Lung (tissue), 12 donors: ENCODE results near the gene MTARC2. TPM values are rescaled to one million over a fixed set of nuclear protein-coding genes. Genes with fewer than 3 reads are reported as not detected.

ENCODE experiments used
- ATAC-seq: fragments of 200-7000 bp; cut with Tn5 transposase; one replicate; pipeline ENCODE4 v1.9.1; 2020; ENCODE audit warnings: moderate number of reproducible peaks; ENCODE audit not compliant: insufficient read depth, low FRiP score
- DNase-seq, 3 donors: peaks; one replicate each; pipeline ENCODE4 v3.0.0-alpha.2; 2013 to 2017
- H3K27ac ChIP-seq, 2 donors: one replicate each; pipeline ENCODE4 v1.5.1; 2013; ENCODE audit warnings: mild to moderate bottlenecking in 2 of 2, moderate library complexity in 2 of 2, control low read depth in 1 of 2, inconsistent platforms in 1 of 2, low read depth in 1 of 2, low read length in 1 of 2
- H3K27me3 ChIP-seq, 3 donors: one replicate each; pipeline ENCODE4 v1.5.1; 2013; ENCODE audit warnings: low read length in 2 of 3; ENCODE audit not compliant: control insufficient read depth in 3 of 3, insufficient read depth in 3 of 3
- H3K36me3 ChIP-seq, 4 donors: one replicate each; pipeline ENCODE4 v1.5.1; 2013; ENCODE audit warnings: low read length in 4 of 4, mild to moderate bottlenecking in 1 of 4, moderate library complexity in 1 of 4; ENCODE audit not compliant: control insufficient read depth in 4 of 4, insufficient read depth in 4 of 4
- H3K4me1 ChIP-seq, 5 donors: one replicate each; pipeline ENCODE4 v1.5.1; 2013; ENCODE audit warnings: low read length in 5 of 5, mild to moderate bottlenecking in 2 of 5, moderate library complexity in 1 of 5; ENCODE audit not compliant: control insufficient read depth in 5 of 5, insufficient read depth in 5 of 5
- H3K4me3 ChIP-seq: one replicate; pipeline ENCODE4 v1.5.1; 2013; ENCODE audit warnings: mild to moderate bottlenecking, control low read depth, moderate library complexity
- H3K9ac ChIP-seq, 2 donors: one replicate each; pipeline ENCODE4 v1.5.1; 2013; ENCODE audit warnings: low read length in 2 of 2, control low read depth in 1 of 2; ENCODE audit not compliant: insufficient read depth in 1 of 2
- H3K9me3 ChIP-seq, 4 donors: one replicate each; pipeline ENCODE4 v1.5.1; 2013; ENCODE audit warnings: low read length in 3 of 4, mild to moderate bottlenecking in 1 of 4, moderate library complexity in 1 of 4; ENCODE audit not compliant: control insufficient read depth in 4 of 4, insufficient read depth in 3 of 4
- CTCF ChIP-seq: IDR thresholded peaks from 2 replicates; pipeline ENCODE4 v1.5.1; 2012; ENCODE audit warnings: mild to moderate bottlenecking; ENCODE audit errors: control extremely low read depth, extremely low read depth
- WGBS, 2 donors: extraction: QIAGEN DNeasy Blood & Tissue Kit; methylation state at CpG; one replicate each; pipeline ENCODE4 v1.1.7; 2013; 5-methylcytosine and 5-hydroxymethylcytosine counted together
- polyA plus RNA-seq, 2 donors: library from polyadenylated mRNA; stranded (reverse); fragments of 200-250 nt; gene quantifications; one replicate each; pipeline ENCODE4 v1.2.1, GENCODE V29; 2013
- total RNA-seq, 2 donors: library from RNA; depleted of rRNA in 1 of 2; stranded (reverse); fragments of >200 nt in 1 of 2; gene quantifications; one replicate each; pipeline ENCODE4 v1.2.1, GENCODE V29; 2014 to 2021
- donor health status: control.
- donor health status: control.
- donor health status: Bipolar disorder and iron deficiency.
- donor health status: healthy.
- donor health status: DM: yes; HTN: yes; CAD: no.

MTARC2 gene
- total and polyA plus RNA-seq, 4 donors: 21.4 to 49.9 (median 39.5) TPM

GRCh38 chr1:220803401-220804201, 55.5 kb downstream of the MTARC2 start:
- Histone ChIP-seq H3K27me3 (no peaks in the 10 kb centered on the region), H3K4me3 (no peak overlapping the region), H3K9ac (no peak overlapping the region), H3K36me3 (peaks cover 0 to 9% (median 4%) of the 10 kb centered on the region in 4 donors), H3K4me1 (no peaks in the 10 kb centered on the region), H3K9me3 (no peaks in the 10 kb centered on the region), H3K27ac (no peak overlapping the region)
- WGBS, 2 donors: 76 to 81% methylated on average over 10 of the region's 10 CpGs
- no peak for ATAC-seq
- peak; percentile 39 to 69 (median 68) for DNase-seq
- TF ChIP-seq CTCF: peak; percentile 51

GRCh38 chr1:220804202-220804586, 56.1 kb downstream of the MTARC2 start:
- Histone ChIP-seq H3K9ac (no peak overlapping the region), H3K36me3 (peaks cover 0 to 8% (median 4%) of the 10 kb centered on the region in 4 donors), H3K4me1 (no peaks in the 10 kb centered on the region), H3K4me3 (no peak overlapping the region), H3K9me3 (no peaks in the 10 kb centered on the region), H3K27me3 (no peaks in the 10 kb centered on the region), H3K27ac (no peak overlapping the region)
- ATAC-seq (no peak), DNase-seq (peak in 2 of 3 donors; percentile 20 to 40)
- WGBS, 2 donors: 67 to 75% methylated on average over 5 of the region's 5 CpGs
- no peak for TF ChIP-seq CTCF

DNA sequence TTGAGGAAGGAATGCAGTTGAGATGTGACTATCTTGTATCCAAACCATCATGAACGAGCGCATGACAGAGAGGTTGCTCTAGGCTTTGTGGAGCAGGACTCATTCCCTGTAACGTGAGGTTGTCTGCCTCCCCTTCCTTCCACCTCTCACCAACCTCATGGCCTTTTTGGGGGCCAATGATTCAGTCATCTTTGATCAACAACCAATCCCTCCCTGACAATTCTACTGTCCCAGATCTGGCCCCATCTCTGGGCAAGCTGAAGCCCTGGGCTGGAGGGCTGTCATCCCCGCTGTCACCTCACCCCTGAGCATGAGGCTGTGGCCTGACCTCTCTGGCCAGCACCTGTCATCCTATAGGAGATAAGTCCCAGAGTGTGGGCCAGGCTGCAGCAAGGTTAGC, 58.3 kb downstream of the MTARC2 start:
- Histone ChIP-seq H3K36me3 (peaks cover 0 to 3% (median under 1%) of the 10 kb centered on the region in 4 donors), H3K27me3 (no peaks in the 10 kb centered on the region), H3K27ac (no peak overlapping the region), H3K9ac (no peak overlapping the region), H3K9me3 (no peaks in the 10 kb centered on the region), H3K4me3 (no peak overlapping the region), H3K4me1 (peaks cover 0 to 5% (median 0%) of the 10 kb centered on the region in 5 donors)
- TF ChIP-seq CTCF: no peak
- DNase-seq: no peak
- ATAC-seq: no peak
- 94 to 96% methylated on average over 4 of the region's 4 CpGs for WGBS, 2 donors
